ENCODE results near the gene MXD4. TPM values are rescaled to one million over a fixed set of nuclear protein-coding genes. Genes with fewer than 3 reads are reported as not detected.

Gene MXD4
- total RNA-seq, 1 experiment from 2014 or later = 22.0 TPM

GRCh38 chr4:2258091-2259035, 3.5 kb downstream of the MXD4 start:
- TF ChIP-seq ZBTB33 (IDR thresholded peaks at IDR 0.05; ENCODE audit: extremely low read depth, insufficient replicate concordance, low read length) = no peak
- no peak for TF ChIP-seq TCF7L2 (IDR thresholded peaks at IDR 0.05; ENCODE audit: borderline replicate concordance, extremely low read depth, insufficient read depth, insufficient read length)
- TF ChIP-seq EZH2 (IDR thresholded peaks at IDR 0.05) = no peak
- Histone ChIP-seq H3K4me1 (ENCODE audit: control insufficient read depth in 1 of 2, insufficient read depth in 2 of 2, low read length in 2 of 2) (peaks cover 9 to 15% of the 10 kb centered on the region in 2 experiments; a peak in 3 of 4 replicates), H3K4me2 (ENCODE audit: low read length) (no peak overlapping the region), H3K9ac (ENCODE audit: low read length) (no peak overlapping the region), H3K4me3 (replicated peaks in 1 of 2; ENCODE audit: low read depth in 1 of 2, low read length in 2 of 2) (no peak overlapping the region), H3K9me2 (ENCODE audit: insufficient read depth) (no peaks in the 10 kb centered on the region), H3K27me3 (ENCODE audit: insufficient read depth, low read length) (no peaks in the 10 kb centered on the region), H3K36me3 (ENCODE audit: control insufficient read depth in 1 of 2, insufficient read depth in 2 of 2, low read length in 2 of 2) (no peaks in the 10 kb centered on the region), H3K9me3 (ENCODE audit: control insufficient read depth in 1 of 2, insufficient read depth in 1 of 2, low read depth in 1 of 2, low read length in 2 of 2) (no peaks in the 10 kb centered on the region), H3K79me2 (ENCODE audit: insufficient read depth, low read length) (no peaks in the 10 kb centered on the region), H2AFZ (ENCODE audit: low read depth, low read length, poor library complexity, severe bottlenecking) (no peak overlapping the region), H3K27ac (ENCODE audit: low read depth, low read length) (no peak overlapping the region), H4K20me1 (ENCODE audit: insufficient read depth) (no peaks in the 10 kb centered on the region)
- CTCF ChIA-PET = no interaction called here
- ATAC-seq (no peak), DNase-seq (ENCODE audit: low read depth, low spot score) (no peak)
- BruUV-seq (replicated peaks) = no TSS peak
- RAD21 ChIA-PET (ENCODE audit: low non-redundant PET in 1 of 2, low total read pairs in 2 of 2, uncharacterized antibody in 2 of 2, unreplicated experiment in 2 of 2) = no interaction called here
- intact Hi-C loops (cut with micrococcal nuclease) = no loop called here
- POLR2A ChIA-PET = no interaction called here
